ENCODE measurements around the gene NTRK1.

Gene NTRK1

DNA sequence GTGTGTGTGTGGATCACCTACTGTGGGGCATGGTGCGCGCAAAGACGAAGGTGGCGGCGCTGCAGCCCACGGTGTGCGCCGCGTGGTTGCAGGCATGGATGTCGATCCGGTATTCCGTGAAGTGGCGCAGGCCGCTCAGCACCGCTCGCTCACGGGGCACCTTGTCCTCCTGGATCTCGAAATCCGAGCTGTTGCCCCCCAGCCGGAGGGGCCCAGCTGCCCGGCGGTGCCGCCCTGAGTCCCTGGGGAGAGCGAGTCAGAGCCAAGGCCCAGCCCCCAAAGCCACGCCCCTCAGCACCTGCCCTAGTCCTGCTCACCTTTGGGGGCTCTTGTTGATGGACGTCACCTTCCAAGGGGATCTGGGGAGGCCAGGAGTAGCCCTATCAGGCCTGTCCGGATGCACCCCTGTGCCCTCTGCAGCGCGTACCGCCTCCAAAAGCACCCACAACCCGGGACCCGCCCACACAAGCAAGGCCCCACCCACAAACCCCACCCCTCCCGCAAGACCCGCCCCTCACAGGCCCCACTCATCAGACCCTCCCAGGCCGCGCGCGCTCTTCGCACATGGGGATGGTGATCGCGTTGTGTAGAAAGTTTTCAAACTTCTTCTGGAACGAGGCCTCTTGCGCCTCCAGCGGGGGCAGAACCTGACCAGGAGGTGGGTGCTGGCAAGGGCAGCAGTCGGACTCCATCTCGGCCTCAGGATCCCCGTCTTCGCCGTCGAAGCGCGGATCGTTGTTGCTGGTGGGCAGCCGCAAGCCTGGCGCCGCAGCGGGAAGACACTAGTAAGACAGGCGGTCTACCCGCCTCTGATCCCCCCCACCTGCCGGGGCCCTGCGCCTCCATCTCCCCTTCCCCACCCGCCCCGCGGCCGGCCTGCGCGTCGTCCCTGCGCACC is 15.4 kb upstream of the NTRK1 start:
- Mint-ChIP-seq H3K27ac (no peak overlapping the region), H3K36me3 (no peaks in the 10 kb centered on the region), H3K4me3 (peak overlapping the region; percentile 70), H3K9me3 (no peaks in the 10 kb centered on the region), H3K4me1 (peaks cover 45% of the 10 kb centered on the region)
- peak; percentile 55 for ATAC-seq
- DNase-seq (ENCODE audit: low spot score in 2 of 2) = peak in 1 of 2 donors; percentile 26

DNA sequence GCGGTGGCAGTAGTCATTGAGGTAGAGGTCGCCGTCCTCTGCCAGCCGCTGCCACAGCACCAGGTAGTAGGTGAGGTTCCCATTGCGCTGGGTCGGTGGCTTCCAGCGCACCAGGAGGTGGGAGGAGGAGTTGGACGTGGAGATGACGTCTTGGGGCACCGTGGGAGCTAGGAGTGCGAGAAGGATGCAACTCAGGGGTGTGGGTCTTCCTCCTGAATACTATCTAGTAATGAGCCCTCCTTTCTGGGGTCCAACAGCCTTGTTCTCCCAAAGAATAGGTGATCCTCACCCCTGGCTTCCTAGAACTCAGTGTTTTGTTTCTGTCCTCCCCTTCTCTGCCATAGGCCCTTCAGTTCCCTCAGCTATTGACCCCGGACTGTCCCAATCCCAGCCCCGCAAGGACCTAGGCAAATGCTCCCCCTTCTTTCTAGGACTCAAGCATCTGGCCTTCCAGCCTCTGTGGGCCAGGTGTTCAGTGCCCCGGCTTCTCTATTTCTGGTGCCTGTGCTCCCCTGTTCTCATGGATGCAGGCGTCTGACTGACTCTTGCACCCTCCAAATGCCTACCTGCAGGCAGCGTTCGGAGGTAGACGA is 14.6 kb upstream of the NTRK1 start:
- no peaks in the 10 kb centered on the region for H3K9me3 Mint-ChIP-seq
- ATAC-seq = no peak
- H3K4me3 Mint-ChIP-seq = peak overlapping the region; percentile 70
- peaks cover 45% of the 10 kb centered on the region for H3K4me1 Mint-ChIP-seq
- no peak overlapping the region for H3K27ac Mint-ChIP-seq
- no peak for DNase-seq (ENCODE audit: low spot score in 2 of 2)
- H3K36me3 Mint-ChIP-seq = no peaks in the 10 kb centered on the region

DNA sequence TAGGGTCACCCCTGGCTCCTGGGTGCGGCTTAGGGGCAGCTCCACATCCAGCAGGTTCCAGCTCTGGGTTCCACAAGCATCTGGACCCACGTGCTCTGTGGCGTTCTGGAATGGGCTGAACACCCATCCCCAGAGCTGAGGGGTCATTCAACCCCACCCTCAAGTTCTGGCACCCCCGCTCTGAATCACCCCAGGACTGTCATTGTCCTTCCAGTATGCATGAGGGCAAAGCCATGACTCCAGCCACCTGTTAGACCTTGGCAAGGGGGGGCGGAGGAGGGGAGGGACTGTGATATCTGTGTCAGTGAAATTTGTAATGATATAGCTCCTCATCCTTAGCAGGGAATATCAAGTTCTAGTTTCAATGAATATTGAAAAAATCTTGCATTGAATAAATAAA is 14.0 kb upstream of the NTRK1 start:
- ATAC-seq (no peak), DNase-seq (ENCODE audit: low spot score in 2 of 2) (no peak)
- Mint-ChIP-seq H3K27ac (no peak overlapping the region), H3K4me3 (peak overlapping the region; percentile 70), H3K4me1 (peaks cover 45% of the 10 kb centered on the region), H3K36me3 (no peaks in the 10 kb centered on the region), H3K9me3 (no peaks in the 10 kb centered on the region)

DNA sequence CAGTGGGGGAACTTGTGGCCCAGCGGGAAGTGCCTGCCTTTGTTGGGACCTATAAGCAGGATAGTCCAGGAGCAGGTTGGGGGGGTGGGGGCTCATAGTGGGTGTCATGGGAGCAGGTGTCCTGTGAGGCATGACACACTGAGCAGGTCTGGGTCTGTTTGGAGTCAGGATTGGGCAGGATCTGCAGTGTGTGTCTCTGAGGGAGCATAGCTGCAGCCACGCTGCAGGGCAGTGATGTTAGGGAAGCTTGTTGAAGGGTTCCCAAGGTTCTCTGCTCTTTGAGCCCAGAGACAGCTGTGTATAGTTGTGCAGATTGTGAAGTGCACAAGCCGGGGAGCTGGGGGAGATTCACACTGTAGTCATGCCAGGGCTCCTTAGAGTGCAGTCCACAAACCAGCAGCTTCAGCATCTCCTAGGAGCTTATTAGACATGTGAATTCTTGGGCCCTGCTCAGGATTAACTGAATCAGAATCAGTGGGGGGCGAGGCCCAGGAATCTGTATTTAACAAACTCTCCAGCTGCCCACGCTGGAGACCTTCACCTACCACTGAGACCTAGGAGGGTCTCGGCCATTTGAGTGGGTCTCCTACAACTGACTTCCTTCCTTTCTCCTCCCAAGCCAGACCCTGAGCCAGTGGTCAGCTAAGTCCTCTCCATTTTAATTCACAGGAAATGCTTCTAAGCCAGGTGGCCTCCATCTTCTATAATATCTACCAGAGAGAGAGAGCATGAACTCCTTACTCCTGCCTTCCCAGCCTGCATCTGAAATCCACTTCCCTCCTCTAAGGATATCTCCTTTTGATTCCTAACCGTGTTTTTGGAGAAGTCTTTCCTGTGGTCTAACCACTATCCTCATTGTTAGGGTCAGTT is 12.8 kb upstream of the NTRK1 start:
- Mint-ChIP-seq H3K27ac (peak overlapping the region; percentile 76), H3K9me3 (no peaks in the 10 kb centered on the region), H3K4me3 (peak overlapping the region; percentile 70), H3K4me1 (peaks cover 45% of the 10 kb centered on the region), H3K36me3 (no peaks in the 10 kb centered on the region)
- DNase-seq (ENCODE audit: low spot score in 2 of 2) = no peak
- ATAC-seq = no peak

DNA sequence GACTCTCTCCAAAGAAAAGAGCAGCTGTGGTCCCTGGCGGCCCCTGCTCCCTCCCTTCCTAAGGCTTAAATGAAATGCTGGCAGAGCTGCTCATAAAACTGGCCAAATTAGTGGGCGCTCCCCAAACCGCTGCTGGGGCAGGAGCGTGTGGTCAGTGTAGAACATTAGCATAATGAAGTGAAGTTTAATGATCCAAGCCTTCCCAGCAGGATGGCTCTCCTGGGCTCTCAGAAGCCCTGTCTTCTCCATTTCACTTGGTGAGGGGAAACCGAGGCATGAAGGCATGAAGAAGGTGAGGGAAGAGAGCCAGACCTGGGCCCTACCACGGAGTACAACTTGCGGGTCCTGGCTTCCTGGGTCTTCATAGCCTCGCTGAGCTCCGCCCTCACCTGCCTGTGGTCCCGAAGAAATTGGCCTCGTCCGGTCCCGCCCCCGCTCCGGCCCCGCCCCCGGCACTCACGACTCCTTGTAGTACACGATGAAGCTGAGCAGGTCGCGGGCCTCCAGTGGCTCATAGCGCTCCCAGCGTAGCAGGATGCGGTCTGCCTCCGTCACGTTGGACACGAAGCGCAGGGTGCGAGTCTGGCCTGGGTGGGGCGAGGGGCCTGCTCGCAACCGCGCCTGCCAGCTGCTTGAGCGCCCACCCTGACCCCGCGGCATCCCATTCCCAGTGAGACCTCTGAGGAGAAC is 12.1 kb upstream of the NTRK1 start:
- ATAC-seq (peak; percentile 89), DNase-seq (ENCODE audit: low spot score in 2 of 2) (peak; percentile 46 to 67)
- peak overlapping the region; percentile 76 for H3K27ac Mint-ChIP-seq
- no peaks in the 10 kb centered on the region for H3K9me3 Mint-ChIP-seq
- peak overlapping the region; percentile 70 for H3K4me3 Mint-ChIP-seq
- H3K4me1 Mint-ChIP-seq = peaks cover 45% of the 10 kb centered on the region
- H3K36me3 Mint-ChIP-seq = no peaks in the 10 kb centered on the region

DNA sequence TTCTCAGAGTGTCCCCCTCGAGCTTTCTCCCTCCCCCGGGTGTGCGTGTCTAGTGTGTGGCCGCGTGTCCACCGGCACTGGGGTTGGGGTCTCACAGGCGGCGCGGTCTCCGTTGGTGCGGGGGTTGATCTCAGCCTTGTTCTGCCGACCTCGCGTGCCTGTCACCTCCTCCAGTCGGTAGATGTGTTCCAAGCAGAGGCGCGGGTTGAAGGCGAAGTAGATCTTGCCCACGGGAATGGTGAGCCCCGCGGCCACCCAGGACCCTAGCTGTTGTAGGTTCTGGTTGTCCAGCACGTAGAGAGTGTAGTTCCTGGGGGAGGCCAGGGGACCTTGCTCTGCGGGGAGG is 11.5 kb upstream of the NTRK1 start:
- peak overlapping the region; percentile 76 for H3K27ac Mint-ChIP-seq
- H3K9me3 Mint-ChIP-seq = no peaks in the 10 kb centered on the region
- H3K4me3 Mint-ChIP-seq = peak overlapping the region; percentile 70
- no peaks in the 10 kb centered on the region for H3K36me3 Mint-ChIP-seq
- peaks cover 40% of the 10 kb centered on the region for H3K4me1 Mint-ChIP-seq
- DNase-seq (ENCODE audit: low spot score in 2 of 2) = no peak
- no peak for ATAC-seq

DNA sequence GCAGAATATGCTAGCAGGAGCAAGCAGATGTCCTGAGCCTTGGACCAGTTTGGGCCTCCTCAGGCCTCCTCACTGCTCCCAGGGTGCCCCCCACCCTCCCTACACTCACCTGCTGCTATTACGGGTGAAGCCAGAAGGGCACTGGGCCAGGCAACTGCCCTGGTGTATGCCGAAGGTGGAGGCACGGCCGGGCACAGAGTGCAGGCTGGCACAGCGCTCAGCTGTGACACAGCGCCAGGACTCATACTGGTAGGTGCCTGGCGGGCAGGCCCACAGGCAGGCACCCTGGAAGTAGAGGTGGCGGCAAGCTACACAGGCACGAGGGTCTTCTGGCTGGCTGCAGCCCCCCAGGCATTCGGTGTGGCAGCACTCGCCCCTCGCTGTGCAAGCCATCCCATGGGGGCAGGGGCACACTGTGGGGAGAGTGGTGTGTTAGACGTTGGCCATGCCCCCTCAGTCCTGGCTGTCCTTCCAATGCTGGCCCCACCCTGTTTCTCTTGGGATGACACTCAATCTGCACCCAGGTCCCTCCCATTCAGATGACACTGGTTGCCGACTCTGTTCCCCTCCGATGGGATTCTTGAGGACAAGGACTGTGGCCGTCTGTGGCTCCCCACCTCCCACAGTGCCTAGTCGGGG is 8.8 kb upstream of the NTRK1 start:
- Mint-ChIP-seq H3K36me3 (no peaks in the 10 kb centered on the region), H3K27ac (no peak overlapping the region), H3K4me3 (no peak overlapping the region), H3K4me1 (peaks cover 28% of the 10 kb centered on the region), H3K9me3 (no peaks in the 10 kb centered on the region)
- ATAC-seq = no peak
- DNase-seq (ENCODE audit: low spot score in 2 of 2) = no peak

DNA sequence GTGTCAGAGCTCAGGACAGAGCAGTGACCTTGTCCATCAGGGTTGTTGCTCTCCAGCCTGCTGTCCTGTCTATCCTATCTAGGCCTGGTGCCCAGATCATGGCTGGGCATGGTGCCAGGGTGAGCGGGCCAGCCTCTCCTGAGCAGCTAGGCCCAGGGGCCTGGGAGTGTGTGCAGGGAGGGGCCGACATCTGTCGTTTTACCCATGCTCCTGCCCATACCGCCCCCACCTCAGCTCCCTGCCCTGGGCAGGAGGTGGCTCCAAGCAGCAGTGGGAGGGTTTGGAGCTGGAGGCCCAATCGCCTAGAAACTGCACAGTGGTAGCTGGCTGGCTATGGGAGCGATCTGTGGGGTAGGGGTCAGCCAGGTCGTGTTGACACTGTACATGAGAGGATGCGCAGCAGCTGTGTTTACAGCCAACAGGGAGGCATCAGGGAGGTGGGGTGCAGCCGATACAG is 8.2 kb upstream of the NTRK1 start:
- peaks cover 23% of the 10 kb centered on the region for H3K4me1 Mint-ChIP-seq
- no peaks in the 10 kb centered on the region for H3K36me3 Mint-ChIP-seq
- H3K4me3 Mint-ChIP-seq = no peak overlapping the region
- H3K27ac Mint-ChIP-seq = peak overlapping the region; percentile 1
- no peaks in the 10 kb centered on the region for H3K9me3 Mint-ChIP-seq
- DNase-seq (ENCODE audit: low spot score in 2 of 2) = no peak
- no peak for ATAC-seq

DNA sequence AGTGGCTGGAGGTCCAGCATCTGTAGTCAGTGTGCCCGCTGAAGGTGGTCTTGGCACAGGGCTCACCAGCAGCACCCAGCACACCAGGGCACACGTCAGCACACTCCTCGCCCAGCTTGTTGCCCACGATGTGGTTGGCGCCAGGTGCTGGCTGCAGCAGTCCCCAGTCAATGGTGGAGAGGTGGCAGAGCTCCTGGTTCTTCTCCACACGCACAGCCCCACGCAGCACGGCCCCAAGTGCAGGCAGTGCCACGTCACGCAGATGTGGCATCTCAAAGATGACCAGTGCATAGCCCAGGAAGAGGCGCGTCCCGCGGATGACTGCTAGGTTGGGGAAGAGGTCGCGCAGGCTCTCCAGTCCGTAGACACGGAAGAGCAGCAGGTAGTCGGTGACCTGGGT is 6.9 kb upstream of the NTRK1 start:
- no peaks in the 10 kb centered on the region for H3K36me3 Mint-ChIP-seq
- no peaks in the 10 kb centered on the region for H3K9me3 Mint-ChIP-seq
- no peak for ATAC-seq
- no peak overlapping the region for H3K4me3 Mint-ChIP-seq
- DNase-seq (ENCODE audit: low spot score in 2 of 2) = no peak
- peak overlapping the region; percentile 17 for H3K27ac Mint-ChIP-seq
- peaks cover 18% of the 10 kb centered on the region for H3K4me1 Mint-ChIP-seq

DNA sequence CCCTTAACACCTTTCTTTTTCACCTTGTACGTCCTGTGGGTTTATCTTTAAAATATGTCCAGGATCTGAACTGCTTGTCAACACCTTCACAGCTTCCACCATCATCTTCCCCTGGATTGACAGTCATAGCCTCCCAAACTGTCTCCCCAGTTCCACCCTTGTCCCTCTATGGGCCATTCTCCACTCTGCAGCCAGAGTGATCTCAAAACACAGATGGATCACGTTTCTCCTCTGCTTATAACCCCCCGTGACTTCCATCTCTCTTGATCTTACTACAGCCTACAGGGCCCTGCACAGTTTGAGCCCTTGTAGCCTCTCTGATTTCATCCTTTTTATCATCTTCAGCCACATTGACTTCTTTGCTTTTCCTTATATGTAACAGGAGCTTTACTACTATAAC is 6.0 kb upstream of the NTRK1 start:
- DNase-seq (ENCODE audit: low spot score in 2 of 2) (no peak), ATAC-seq (no peak)
- Mint-ChIP-seq H3K27ac (no peak overlapping the region), H3K36me3 (no peaks in the 10 kb centered on the region), H3K9me3 (no peaks in the 10 kb centered on the region), H3K4me3 (no peak overlapping the region), H3K4me1 (peaks cover 14% of the 10 kb centered on the region)

DNA sequence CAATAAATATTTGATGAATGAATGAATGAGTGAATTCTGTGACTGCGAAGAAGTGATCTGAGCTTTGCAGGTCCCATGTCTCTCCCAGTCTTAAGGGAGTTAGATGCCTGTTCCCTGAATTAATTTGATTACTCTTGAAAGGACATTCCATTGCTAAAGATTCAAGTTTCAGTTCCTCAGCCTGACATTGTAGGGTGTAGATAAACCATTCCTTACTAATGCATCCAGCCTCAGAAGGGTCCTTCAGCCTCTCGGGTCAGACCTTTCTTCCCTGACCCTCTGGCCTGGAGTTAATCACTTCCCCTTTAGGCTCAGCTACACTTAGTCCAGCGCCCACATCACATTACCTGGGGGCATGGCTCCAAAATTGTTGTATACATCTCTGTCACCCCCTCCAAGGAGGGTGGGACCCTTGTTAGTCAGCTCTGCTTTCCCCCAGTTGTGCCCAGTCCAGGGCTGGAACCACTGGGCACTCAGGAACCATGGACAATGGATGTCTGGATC is 4.3 kb upstream of the NTRK1 start:
- ATAC-seq (no peak), DNase-seq (ENCODE audit: low spot score in 2 of 2) (no peak)
- Mint-ChIP-seq H3K4me1 (peaks cover 22% of the 10 kb centered on the region), H3K4me3 (no peak overlapping the region), H3K27ac (no peak overlapping the region), H3K9me3 (no peaks in the 10 kb centered on the region), H3K36me3 (no peaks in the 10 kb centered on the region)

DNA sequence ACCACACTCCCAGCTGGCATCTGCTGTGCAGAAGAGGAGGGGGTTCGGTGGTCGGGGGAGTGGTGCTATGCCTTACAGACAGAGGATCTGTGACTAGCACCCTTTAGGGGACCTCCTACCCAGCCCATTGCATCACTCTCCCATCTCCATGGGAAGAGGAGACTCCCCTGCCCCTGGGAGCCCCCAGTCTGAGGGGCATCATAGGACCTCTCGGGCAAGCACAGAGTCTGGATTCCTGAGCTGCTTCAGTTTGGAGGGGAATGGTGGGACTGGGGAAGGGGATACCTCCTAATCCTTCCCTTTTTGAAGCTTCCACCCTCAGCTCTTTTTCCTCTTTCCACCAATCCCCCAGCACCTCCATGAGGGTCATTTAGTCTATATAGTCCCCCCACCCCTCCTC is 3.1 kb upstream of the NTRK1 start:
- DNase-seq (ENCODE audit: low spot score in 2 of 2) (no peak), ATAC-seq (no peak)
- Mint-ChIP-seq H3K27ac (no peak overlapping the region), H3K36me3 (no peaks in the 10 kb centered on the region), H3K4me1 (peaks cover 31% of the 10 kb centered on the region), H3K9me3 (no peaks in the 10 kb centered on the region), H3K4me3 (no peak overlapping the region)

DNA sequence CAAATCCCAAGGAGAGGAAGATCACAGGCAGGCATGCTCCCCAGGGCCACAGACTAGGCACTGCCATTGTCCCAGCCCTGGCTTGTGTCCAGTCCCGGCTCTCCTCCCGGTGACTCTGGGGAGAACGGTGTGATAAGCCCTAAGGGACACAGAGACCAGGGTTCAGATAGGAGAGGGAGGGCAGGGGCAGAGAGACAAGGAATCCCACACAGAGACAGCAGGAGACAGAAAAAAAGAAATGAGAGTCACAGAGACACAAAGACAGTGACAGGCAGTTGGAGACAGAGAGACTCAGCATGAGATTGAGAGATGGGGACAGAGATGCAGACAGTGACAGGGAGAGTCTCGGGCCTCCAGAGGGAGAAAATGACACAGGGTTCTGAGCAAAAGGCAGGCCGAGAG is 2.1 kb upstream of the NTRK1 start:
- Mint-ChIP-seq H3K27ac (no peak overlapping the region), H3K4me3 (peak overlapping the region; percentile 74), H3K36me3 (no peaks in the 10 kb centered on the region), H3K4me1 (peaks cover 42% of the 10 kb centered on the region), H3K9me3 (no peaks in the 10 kb centered on the region)
- no peak for ATAC-seq
- no peak for DNase-seq (ENCODE audit: low spot score in 2 of 2)

DNA sequence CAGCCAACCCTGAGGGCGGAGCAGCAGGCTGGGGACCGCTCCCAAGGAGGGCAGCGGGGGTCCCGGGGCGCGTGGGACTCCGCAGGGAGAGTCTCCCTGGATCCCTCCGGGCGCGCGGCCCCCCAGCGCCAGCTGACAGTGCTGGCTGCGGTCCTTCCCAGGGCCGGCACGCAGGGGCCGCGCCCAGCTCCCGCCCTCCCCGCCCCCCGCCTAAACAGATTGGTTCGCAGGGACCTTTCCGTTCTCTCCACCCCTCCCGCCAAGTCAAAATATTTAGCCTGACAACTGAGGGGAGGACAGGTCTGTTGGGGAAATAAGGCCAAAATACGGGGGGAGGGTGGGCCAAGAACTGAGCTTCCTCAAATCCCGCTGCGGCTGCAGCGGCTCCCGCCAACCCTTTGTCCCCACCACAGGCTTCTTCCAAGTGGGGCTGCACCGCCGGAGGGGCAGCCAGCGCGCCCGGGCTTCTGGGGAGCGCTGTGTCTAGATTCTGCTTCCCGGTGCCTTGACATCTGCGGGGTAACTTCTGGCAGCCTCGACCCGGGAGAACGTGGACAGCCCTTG is 1.6 kb upstream of the NTRK1 start, which contains the start of gene INSRR:
TSS of gene INSRR (minus strand) at position 159 of the 564 bp plus-strand sequence. CDS start 496 bp downstream, outside the sequence.
- ATAC-seq = no peak
- no peak for DNase-seq (ENCODE audit: low spot score in 2 of 2)
- H3K36me3 Mint-ChIP-seq = no peaks in the 10 kb centered on the region
- peaks cover 46% of the 10 kb centered on the region for H3K4me1 Mint-ChIP-seq
- H3K27ac Mint-ChIP-seq = no peak within 1 kb of the TSS
- H3K9me3 Mint-ChIP-seq = no peaks in the 10 kb centered on the region
- peak within 1 kb of the TSS; percentile 74 for H3K4me3 Mint-ChIP-seq

Measured in stimulated activated effector memory CD8-positive, alpha-beta T cell treated with anti-CD3 and anti-CD28 coated beads, Interleukin-12 subunit alpha, Interleukin-12 subunit beta, amount 100 ng/mL, for 72 hours (primary cell).